Nasal cavity respiratory epithelium epithelial cell of viscerocranial mucosa (primary cell): ENCODE data around the gene TRAF7. TPM values are rescaled to one million over a fixed set of nuclear protein-coding genes. Genes with fewer than 3 reads are reported as not detected.

Source experiments
- total RNA-seq: library from RNA; depleted of rRNA; stranded (reverse); fragments of >200 nt; gene quantifications from 2 replicates; pipeline ENCODE4 v1.2.3, GENCODE V29; 2014

Gene TRAF7
- 57.1 and 81.6 TPM in 2 replicates for total RNA-seq

DNA sequence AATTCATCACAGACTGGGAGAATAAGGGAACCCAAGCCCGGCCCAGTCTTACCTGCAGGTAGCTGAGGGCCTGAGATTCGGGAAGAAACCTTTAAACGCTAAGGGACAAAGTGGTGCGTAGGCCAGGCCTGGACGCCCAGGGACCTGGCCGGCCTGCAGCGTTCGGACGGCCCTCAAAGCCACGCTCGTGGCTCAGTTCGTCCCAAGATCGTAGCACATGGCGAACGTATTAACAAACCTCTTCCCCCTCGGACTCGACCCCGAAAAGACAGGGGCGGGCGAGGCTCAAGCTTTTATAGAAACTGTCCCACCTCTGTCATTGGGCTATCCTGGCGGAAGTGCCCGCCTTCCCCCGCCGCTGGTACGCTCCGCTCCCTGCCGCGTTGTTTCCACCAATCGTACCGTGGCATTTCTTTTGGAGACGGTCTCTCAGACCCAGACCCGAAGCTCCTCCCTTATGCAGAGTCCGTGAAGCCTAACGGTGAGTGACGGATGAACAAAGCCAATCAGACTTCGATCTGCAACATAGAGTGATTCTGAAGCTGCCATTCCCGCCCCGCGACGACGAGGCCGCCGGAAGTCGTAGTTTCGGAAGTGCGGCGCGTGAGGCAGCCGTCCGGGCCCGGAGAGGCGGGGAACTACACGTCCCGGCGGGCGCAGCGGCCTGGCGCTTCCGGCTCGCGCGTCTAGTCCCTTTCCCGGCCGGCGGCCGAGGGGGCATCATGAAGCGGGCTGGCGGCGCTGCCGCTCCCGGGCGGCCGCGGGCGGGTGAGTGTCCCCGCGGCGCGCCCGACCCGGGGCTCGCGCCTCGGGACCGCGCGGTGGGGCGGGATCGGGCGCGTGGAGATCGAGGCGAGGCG lies at the start of gene TRAF7:
TRAF7 (plus strand) TSS at position 692 of the 860 bp plus-strand sequence. CDS start 8,139 bp downstream, outside the sequence.

DNA sequence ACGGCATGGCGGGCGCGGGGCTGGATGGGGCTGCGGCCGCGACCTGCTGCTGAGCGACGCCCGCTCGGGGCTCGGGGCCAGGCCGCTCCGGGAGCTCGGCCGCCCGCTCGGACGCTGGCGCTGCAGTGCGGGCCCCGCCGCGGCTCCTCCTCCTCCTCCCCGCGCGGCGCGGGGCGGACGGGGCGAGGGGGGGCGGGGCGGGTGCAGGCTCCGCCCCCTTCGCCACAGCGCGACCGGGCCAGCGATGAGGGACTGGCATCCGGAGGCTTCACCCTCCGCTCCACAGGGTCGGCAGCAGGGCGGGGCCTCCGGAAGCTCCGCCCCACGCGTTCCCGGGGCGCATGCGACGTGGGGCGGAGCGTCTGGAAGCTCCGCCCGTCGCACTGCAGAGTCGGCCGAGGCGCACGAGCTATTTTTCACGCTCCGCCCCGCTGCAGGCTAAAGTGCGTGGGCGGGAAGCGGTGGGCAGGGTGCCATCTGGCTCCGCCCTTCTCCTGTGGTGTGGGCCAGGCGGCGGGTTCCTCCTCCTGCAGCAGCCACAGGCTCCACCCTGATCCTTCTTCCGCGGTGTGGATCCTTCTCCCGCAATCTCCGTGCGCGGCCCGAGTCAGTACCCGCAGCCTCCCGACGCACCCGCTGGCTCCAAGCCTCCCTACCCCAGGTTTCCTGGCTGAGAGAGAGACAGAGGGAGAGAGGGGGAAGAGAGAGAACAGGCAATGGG lies 19.7 kb upstream of the TRAF7 start, which contains the start of gene PKD1:
PKD1 (minus strand) TSS at position 129 of the 721 bp plus-strand sequence. CDS start 209 bp downstream, outside the sequence.

DNA sequence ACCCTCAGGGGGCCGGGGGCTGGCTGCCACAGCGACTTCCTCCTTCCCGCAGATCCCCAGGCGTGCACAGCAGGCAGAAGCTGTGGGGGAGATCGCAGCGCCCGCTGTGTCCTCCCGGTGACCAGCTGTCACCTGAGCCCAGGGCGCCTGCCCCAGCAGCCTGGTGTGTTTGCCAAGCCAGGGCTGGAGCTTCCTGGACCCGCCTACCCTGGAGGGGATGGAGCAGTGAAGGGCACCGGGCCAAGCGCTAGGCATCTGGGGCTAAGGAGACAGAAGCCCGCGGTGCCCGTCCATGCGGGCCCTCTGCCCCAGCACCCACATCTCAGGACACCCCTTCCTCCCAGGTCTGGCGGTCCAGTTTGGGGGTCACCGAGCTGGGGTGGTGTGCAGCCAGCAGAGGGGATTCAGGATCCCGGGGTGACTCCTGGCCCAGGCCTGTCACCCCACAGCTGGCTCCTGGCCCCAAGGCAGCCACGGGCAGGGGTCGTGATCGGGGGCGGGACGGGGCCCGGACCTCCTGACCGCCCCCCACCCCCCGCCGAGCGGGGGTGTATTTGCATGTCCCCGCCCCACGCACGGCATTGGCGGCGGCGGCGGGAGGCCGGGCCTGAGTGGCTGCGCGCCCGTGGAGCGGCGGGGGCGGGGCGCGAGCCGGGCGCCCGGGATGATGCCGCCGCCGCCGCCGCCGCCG lies 7.5 kb upstream of the TRAF7 start, which contains the start of gene RAB26:
RAB26 (plus strand) TSS at position 645 of the 691 bp plus-strand sequence. CDS start 159 bp downstream, outside the sequence.

DNA sequence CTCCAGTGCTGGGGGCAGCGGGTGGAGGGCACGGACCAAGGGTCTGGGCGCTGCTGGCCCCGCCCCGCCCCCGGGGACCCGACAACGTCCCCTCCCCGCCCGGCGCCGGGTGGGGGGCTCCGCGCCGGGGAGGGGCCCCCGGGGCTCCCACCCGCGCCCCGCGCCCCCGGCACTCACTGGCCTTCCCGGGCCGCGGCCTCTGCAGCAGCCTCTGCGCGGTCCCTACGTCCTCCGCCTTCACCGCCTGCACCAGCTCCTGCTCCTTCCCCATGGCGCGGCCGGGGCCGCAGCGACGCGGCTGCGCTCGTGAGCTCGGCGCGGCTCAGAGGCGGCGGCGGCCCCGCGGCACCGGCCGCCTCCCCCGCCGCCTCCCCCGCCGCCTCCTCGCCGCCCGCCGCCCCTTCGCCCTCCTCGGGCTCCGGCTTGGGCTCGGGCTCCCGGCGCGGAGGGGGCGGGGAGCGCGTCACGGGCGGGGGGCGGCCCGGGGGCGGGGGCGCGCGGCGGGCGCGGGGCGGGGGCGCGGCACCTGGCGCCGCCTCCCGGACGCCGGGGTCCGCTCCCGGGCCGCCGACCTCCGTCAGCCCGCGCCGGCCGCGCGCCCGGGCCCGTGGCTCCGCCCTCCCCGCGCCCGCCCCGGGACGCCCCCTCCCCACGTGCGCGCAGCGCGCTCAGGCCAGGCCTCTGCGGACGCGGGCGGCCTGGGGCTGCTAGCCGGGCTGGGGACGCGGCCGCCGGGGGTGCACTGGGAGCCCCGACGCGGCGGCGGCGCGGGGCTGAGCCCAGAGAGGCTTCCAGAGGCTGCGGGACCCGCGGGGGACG lies 40.8 kb downstream of the TRAF7 start, which contains the start of gene CASKIN1:
CASKIN1 (minus strand) TSS at position 444 of the 819 bp plus-strand sequence; CDS start at position 271, 173 bp downstream.

DNA sequence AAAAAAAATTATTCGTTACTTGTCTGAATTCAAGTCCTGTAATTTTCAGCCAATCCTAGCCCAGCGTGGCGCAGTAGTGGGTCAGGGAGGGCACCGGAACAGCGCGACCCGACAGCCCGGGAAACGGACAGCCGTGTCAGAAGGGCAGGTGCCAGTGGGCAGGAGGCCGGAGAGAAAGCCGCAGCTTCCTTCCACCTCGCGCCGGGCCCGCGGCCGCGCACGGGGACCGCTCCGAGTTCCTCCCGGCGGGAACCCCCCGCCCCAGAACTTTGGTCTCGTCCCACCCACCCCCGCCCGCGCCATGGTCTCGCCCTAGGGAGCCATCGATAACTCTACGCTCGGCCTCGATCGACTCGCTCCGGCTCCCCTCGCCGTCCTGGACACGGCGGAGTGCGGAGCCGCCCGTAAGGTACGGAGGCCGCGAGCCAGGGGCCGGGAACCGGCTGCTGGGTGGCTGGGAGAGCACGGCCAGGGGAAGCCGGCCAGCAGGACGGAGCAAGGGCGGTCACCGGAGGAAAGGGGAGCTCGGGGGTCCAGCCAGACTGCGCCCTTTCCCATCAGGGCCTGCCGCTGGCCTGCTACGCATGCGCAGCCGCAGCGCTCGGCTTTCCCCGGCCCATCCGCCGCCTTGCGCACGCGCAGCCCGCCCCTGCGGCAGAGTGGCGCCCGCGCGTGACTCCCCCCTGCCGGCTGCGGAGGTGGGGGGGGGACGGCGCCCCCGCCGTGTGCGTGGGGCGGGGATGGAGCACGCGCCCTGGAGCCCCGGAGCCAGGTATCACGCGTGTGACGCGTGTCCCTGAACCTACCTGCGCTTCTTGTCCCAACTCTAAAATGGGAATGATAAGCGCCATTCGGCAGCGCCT lies 49.8 kb downstream of the TRAF7 start, which contains the start of gene MLST8:
MLST8 (plus strand) TSS at position 351 of the 863 bp plus-strand sequence. CDS start 632 bp downstream, outside the sequence.

DNA sequence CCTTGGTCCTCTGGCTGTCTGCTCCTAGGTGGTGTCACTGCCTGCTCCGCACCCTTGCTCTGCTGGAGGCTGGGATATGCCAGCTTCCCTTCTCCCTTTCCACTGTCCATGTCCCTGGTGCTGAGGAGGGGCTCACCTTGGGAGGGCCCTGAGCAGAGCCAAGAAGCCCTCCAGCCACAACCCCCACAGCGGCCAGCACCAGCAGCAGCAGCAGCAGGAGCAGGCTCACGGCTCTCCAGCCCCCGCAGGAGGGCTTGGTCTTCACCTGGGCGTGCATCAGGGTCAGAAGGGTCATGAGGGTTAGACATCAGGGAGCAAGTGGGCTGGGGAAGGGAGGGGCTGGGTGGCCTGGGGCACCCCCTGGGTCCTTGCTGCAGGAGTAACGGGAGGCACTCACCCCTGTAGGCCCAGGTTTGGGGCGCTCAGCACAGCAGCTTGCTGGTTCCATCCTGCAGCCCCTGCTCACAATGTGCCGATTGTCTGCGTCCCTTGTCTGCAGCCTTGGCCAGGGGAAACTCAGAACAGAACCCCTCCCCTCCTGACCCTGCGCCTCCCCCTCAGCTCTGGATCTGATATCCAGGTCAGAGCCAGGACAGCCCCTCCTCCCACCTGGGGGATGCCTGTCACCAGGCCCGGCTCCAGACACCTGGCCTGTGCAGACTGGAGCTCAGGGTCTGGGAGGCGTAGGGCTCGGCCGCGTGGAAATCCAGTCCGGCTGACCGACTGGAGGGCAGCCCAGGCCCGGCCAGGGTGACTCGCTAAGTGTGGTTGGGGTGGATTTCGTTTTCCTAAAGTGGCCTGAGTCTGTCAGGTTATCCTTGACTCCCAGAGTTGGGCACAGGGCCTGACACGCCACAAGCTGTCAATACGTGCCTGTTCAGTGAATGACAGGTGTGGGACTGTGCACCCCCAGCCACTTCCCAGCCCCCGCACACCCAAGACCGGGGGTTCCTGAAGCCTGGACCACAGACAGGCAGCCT lies 55.1 kb downstream of the TRAF7 start, which contains the start of gene BRICD5:
BRICD5 (minus strand) TSS at position 478 of the 980 bp plus-strand sequence; CDS start at position 448, 30 bp downstream.

DNA sequence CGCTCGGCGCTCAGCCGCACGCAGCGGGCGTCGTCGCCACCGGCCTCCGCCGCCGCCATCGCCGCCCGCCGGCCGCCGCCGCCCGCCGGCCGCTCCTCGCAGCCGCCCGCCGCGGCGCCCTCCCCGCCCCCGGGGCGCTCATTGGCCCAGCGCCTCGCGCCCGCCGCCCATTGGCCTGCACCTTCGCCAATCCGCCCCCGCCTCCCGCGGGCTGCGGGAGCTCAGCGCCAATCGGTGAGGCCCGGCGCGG lies 59.1 kb downstream of the TRAF7 start, which contains the start of gene PGP:
PGP (minus strand) TSS at position 122 of the 250 bp plus-strand sequence; CDS start at position 59, 63 bp downstream.

DNA sequence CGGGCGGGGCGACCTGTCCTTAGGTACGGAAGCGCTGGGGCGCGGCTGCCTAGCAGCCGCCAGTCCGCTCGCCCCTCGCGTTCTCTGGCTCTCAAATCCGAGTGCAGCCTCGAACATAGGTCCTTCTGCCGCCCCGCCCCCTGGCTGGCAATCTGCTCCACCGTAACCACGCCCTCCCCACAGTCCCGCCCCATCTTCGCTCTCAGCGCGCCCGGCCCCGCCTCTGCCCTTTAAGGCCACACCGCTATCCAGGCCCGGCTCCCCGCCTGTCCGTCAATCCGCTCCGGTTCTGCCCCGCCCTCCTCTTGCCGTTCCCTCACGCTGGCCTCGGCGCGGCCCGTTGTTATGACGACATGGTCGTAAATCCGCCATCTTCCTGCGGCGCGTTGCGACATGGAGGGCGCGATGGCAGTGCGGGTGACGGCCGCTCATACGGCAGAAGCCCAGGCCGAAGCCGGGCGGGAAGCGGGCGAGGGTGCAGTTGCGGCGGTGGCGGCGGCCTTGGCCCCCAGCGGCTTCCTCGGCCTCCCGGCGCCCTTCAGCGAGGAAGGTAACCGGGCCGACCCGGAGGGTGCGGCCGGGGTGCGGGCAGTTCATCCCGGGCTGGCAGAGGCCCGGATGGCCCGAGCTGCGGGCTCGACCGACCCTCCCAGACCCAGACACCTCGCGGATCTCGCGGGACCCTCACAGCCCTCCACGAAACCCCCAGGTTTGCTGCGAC lies 67.8 kb downstream of the TRAF7 start, which contains the start of gene E4F1:
E4F1 (plus strand) TSS at position 371 of the 721 bp plus-strand sequence; CDS start at position 394, 23 bp downstream.

Other genes starting within 250 kb of the TRAF7 start
- 0.34 and 0.50 TPM in 2 replicates for gene HS3ST6, start 237.4 kb upstream of the TRAF7 start, total RNA-seq
- gene MSRB1, start 212.6 kb upstream of the TRAF7 start, total RNA-seq: 6.8 and 7.3 TPM in 2 replicates
- under 0.01 TPM in 1 of 2 replicates, not detected in the other for gene RPL3L, start 201.1 kb upstream of the TRAF7 start, total RNA-seq
- gene NDUFB10, start 196.2 kb upstream of the TRAF7 start, total RNA-seq: 158 and 171 TPM in 2 replicates
- 2,006 and 6,295 TPM in 2 replicates for gene RPS2, start 191.0 kb upstream of the TRAF7 start, total RNA-seq
- gene RNF151, start 188.9 kb upstream of the TRAF7 start, total RNA-seq: not detected in 2 replicates
- gene TBL3, start 183.7 kb upstream of the TRAF7 start, total RNA-seq: 50.2 and 57.3 TPM in 2 replicates
- gene NOXO1, start 174.3 kb upstream of the TRAF7 start, total RNA-seq: 0.28 and 1.7 TPM in 2 replicates
- gene GFER, start 171.6 kb upstream of the TRAF7 start, total RNA-seq: 9.0 and 14.0 TPM in 2 replicates
- 1.1 and 4.4 TPM in 2 replicates for gene SYNGR3, start 165.8 kb upstream of the TRAF7 start, total RNA-seq
- gene ZNF598, start 146.0 kb upstream of the TRAF7 start, total RNA-seq: 47.8 and 68.7 TPM in 2 replicates
- under 0.01 TPM in 1 of 2 replicates, not detected in the other for gene NPW, start 136.0 kb upstream of the TRAF7 start, total RNA-seq
- gene NHERF2, start 128.9 kb upstream of the TRAF7 start, total RNA-seq: 10.3 and 19.8 TPM in 2 replicates
- gene NTHL1, start 107.9 kb upstream of the TRAF7 start, total RNA-seq: 17.4 and 21.2 TPM in 2 replicates
- 19.8 and 53.7 TPM in 2 replicates for gene TSC2, start 107.8 kb upstream of the TRAF7 start, total RNA-seq
- 89.5 and 226 TPM in 2 replicates for gene PKD1, start 19.9 kb upstream of the TRAF7 start, total RNA-seq
- gene RAB26, start 7.2 kb upstream of the TRAF7 start, total RNA-seq: 0.28 and 0.34 TPM in 2 replicates
- gene CASKIN1, start 40.8 kb downstream of the TRAF7 start, total RNA-seq: 0.34 and 1.6 TPM in 2 replicates
- gene MLST8, start 49.7 kb downstream of the TRAF7 start, total RNA-seq: 23.9 and 25.3 TPM in 2 replicates
- gene BRICD5, start 55.1 kb downstream of the TRAF7 start, total RNA-seq: 1.0 and 2.1 TPM in 2 replicates
- gene PGP, start 59.1 kb downstream of the TRAF7 start, total RNA-seq: 7.2 and 8.0 TPM in 2 replicates
- 24.9 and 28.6 TPM in 2 replicates for gene E4F1, start 67.8 kb downstream of the TRAF7 start, total RNA-seq
- gene DNASE1L2, start 80.7 kb downstream of the TRAF7 start, total RNA-seq: 0.34 and 1.00 TPM in 2 replicates
- 36.4 and 170 TPM in 2 replicates for gene ECI1, start 95.8 kb downstream of the TRAF7 start, total RNA-seq
- 80.3 and 114 TPM in 2 replicates for gene RNPS1, start 112.3 kb downstream of the TRAF7 start, total RNA-seq
- gene ABCA3, start 184.9 kb downstream of the TRAF7 start, total RNA-seq: 0.64 and 0.68 TPM in 2 replicates